Calu3 (cell line): ENCODE data around the gene FAM81A. TPM values are rescaled to one million over a fixed set of nuclear protein-coding genes. Genes with fewer than 3 reads are reported as not detected.

ENCODE experiments used
- BruUV-seq: library from RNA; stranded (reverse); fragments of 400-500 nt; replicated peaks from 2 replicates; lab custom pipeline; 2021; lab: Mats Ljungman, UMichigan
- CTCF ChIA-PET: fragments of 300-600 bp; sonication (Branson Sonifier 250); formaldehyde crosslinking; loops from one replicate; lab custom pipeline; 2022; ENCODE audit warnings: antibody characterized with exemption; lab: Charles Lee
- DNase-seq: peaks from one replicate; pipeline ENCODE4 v3.0.0; 2022
- H3K27ac Mint-ChIP-seq: one replicate; pipeline ENCODE4 v1.8.0; 2022; ENCODE audit warnings: mixed read lengths; ENCODE audit not compliant: unreplicated experiment
- H3K27me3 Mint-ChIP-seq: one replicate; pipeline ENCODE4 v1.8.0; 2022; ENCODE audit warnings: mixed read lengths; ENCODE audit not compliant: unreplicated experiment
- H3K36me3 Mint-ChIP-seq: one replicate; pipeline ENCODE4 v1.8.0; 2022; ENCODE audit warnings: mild to moderate bottlenecking, moderate library complexity, mixed read lengths; ENCODE audit not compliant: insufficient read depth, unreplicated experiment
- H3K4me1 Mint-ChIP-seq: one replicate; pipeline ENCODE4 v1.8.0; 2022; ENCODE audit warnings: mild to moderate bottlenecking, low read depth, mixed read lengths; ENCODE audit not compliant: unreplicated experiment
- H3K4me3 Mint-ChIP-seq: one replicate; pipeline ENCODE4 v1.8.0; 2022; ENCODE audit warnings: mild to moderate bottlenecking, low read depth, moderate library complexity, mixed read lengths; ENCODE audit not compliant: unreplicated experiment
- H3K9me3 Mint-ChIP-seq: one replicate; pipeline ENCODE4 v1.8.0; 2022; ENCODE audit warnings: low read depth, mixed read lengths; ENCODE audit not compliant: unreplicated experiment
- intact Hi-C: fragments of 100-400 bp; cut with micrococcal nuclease; formaldehyde crosslinking; loops from one replicate; pipeline ENCODE4 v1.10.0; 2022; ENCODE audit not compliant: unreplicated experiment
- total RNA-seq: library from RNA; stranded (reverse); gene quantifications from 2 replicates; pipeline ENCODE4 v1.2.3, GENCODE V29; 2022
- TF ChIP-seq, protein P1 (sequence below): fragments of 200-600 bp; IDR thresholded peaks from one replicate; pipeline ENCODE4 v1.8.0; 2022; ENCODE audit warnings: antibody characterized with exemption; ENCODE audit not compliant: unreplicated experiment

FAM81A gene
- total RNA-seq, 1 experiment from 2014 or later, result 16.0 TPM

DNA sequence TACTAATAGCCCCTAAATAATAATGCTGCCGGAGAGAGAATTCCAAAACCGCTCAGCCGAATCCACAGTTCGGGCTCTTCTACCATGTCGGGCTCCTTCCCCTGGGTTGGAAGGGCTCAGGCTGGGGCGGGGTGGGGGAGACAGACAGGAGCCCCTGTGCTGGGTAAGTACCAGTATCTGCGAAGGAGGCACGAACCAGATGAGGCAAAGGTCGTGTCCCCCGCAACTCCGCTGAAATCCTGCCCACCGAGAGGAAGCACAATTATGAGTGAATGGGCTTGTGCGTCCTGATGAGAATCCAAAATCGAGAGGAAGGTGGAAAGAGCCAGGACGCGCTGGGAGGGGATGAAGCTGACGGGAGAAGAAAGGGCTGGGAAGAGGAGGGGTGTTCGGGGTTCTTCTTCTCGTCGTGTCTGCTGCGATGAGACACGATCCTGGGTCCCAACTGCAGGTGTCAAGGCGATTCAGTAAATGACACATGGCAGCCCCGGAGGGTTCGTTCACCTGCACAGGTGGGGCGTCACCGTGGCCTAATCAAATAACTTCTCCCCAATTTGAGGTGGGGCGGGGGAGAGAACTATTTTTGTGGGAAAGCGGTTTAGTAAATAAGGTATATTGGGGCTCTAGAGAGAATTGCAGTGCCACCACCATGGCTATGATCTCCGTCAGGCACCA, 707 bp upstream of the FAM81A start:
- H3K4me3 Mint-ChIP-seq, result peak overlapping the region; percentile 73
- TF ChIP-seq, protein P1, sequence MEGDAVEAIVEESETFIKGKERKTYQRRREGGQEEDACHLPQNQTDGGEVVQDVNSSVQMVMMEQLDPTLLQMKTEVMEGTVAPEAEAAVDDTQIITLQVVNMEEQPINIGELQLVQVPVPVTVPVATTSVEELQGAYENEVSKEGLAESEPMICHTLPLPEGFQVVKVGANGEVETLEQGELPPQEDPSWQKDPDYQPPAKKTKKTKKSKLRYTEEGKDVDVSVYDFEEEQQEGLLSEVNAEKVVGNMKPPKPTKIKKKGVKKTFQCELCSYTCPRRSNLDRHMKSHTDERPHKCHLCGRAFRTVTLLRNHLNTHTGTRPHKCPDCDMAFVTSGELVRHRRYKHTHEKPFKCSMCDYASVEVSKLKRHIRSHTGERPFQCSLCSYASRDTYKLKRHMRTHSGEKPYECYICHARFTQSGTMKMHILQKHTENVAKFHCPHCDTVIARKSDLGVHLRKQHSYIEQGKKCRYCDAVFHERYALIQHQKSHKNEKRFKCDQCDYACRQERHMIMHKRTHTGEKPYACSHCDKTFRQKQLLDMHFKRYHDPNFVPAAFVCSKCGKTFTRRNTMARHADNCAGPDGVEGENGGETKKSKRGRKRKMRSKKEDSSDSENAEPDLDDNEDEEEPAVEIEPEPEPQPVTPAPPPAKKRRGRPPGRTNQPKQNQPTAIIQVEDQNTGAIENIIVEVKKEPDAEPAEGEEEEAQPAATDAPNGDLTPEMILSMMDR, result no peak

DNA sequence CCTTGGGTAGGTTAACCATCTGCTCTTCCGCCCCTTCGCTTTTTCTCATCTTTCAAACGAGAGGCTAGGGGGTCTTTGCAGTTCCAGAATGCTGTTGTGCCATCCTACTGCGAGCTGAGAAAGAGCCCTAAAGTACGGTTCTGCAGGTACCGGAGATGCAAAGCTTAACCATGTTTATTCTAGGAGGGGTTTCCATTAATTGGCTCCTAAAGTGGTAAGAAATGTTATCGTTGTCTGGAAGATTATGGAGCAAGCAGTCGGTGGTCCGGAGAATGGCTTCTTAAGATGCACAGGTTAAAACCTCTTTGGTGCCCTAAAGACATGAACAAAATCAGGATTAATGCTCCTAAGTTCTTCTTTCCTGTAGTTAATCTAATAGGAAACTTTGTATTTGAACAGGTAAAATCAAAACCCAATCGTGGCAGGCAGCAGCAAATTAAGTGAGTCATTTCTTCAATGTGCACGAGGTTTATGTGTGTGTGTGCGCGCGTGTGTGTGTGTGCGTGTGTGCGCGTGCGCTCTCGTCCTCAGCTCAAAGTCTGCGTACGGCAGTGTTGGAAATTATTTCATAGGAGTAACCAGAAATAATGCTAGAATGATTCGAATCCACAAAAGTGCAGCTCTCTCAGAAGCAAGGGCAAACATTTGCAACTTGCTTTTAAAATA, 772 bp downstream of the FAM81A start:
- no peaks in the 10 kb centered on the region for H3K27me3 Mint-ChIP-seq
- intact Hi-C loops, result no loop called here
- H3K4me1 Mint-ChIP-seq, result peaks cover 22% of the 10 kb centered on the region
- TSS peak; percentile 31 for BruUV-seq
- peak overlapping the region; percentile 73 for H3K4me3 Mint-ChIP-seq
- H3K9me3 Mint-ChIP-seq, result no peaks in the 10 kb centered on the region
- CTCF ChIA-PET, result interaction anchor here (1.2 to 1.6 kb wide), 3 partner anchors 28 to 269 kb away, joined by 3 to 7 read pairs (median 4); no protein-coding TSS in a partner anchor
- TF ChIP-seq, protein P1, result no peak
- H3K36me3 Mint-ChIP-seq, result peaks cover 17% of the 10 kb centered on the region
- no peak for DNase-seq
- H3K27ac Mint-ChIP-seq, result no peak overlapping the region

More for the DNA sequence above, 707 bp upstream of the FAM81A start:
- Mint-ChIP-seq H3K27me3 (no peaks in the 10 kb centered on the region), H3K36me3 (peaks cover 17% of the 10 kb centered on the region), H3K9me3 (no peaks in the 10 kb centered on the region), H3K4me1 (peaks cover 22% of the 10 kb centered on the region), H3K27ac (peak overlapping the region; percentile 50)
- BruUV-seq, result no TSS peak
- intact Hi-C loops, result no loop called here
- DNase-seq, result no peak
- CTCF ChIA-PET, result interaction anchor here (0.6 to 1.6 kb wide), 3 partner anchors 27 to 267 kb away, joined by 3 to 7 read pairs (median 4); no protein-coding TSS in a partner anchor

DNA sequence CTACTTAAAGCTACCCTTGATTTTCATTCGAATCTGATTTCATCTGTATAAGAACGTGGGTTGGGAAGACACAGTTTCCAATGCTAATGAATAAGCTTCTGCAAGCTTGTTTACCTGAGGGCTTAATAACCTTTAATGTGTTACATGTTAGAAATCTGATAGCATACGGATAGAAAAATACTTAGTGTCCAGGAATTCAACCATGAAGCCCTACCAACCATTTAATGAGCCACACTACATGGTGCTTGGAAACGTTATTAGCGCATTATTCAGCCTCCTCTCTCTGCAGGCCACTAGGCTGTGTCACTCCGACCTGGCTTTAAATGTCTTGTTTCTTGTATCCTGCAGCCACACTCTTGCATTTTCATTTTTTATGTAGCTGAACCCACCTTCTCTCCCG, 1.6 kb downstream of the FAM81A start:
- no TSS peak for BruUV-seq
- Mint-ChIP-seq H3K9me3 (no peaks in the 10 kb centered on the region), H3K27ac (no peak overlapping the region), H3K4me1 (peaks cover 22% of the 10 kb centered on the region), H3K4me3 (no peak overlapping the region), H3K27me3 (no peaks in the 10 kb centered on the region), H3K36me3 (peaks cover 17% of the 10 kb centered on the region)
- DNase-seq, result no peak
- intact Hi-C loops, result no loop called here
- TF ChIP-seq, protein P1, result no peak
- CTCF ChIA-PET, result interaction anchor here (1.3 kb wide), 1 partner anchor 63 kb away, joined by 3 read pairs; no protein-coding TSS in a partner anchor

DNA sequence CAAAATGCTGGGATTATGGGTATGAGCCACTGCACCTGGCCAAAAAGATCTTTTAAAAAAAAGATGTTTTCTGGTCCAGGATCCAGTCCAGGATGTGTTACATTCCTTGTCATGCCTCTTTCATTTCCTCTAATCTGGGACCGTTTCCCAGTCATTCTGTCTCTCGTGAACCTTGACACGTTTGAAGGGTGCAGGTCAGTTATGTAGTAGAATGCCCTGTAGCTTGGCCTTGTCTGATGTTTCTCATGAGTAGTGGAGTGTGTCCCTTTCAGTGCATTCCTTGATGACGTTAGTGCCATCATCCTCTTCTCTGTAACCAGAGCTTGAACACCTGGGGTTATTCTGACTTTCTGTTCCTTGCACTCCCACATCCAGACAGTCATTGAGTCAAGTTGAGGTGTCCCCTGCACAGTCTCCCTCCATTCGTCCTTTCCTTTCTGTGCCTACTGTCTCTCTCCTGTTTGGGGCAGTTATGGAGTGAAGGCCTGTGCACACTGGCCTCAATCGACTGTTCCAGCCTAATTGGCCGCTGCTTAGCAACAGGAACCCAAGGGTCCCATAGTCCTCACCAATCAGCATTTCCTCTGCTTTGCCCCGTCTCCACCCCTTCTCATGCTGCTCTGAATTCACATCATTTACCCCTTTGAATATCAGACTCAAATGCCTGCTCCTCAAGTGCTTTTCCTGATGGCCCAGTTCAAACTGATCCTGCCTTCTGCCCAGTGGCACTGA, 5.5 kb downstream of the FAM81A start:
- TF ChIP-seq, protein P1, result no peak
- Mint-ChIP-seq H3K4me1 (peaks cover 12% of the 10 kb centered on the region), H3K4me3 (no peak overlapping the region), H3K9me3 (no peaks in the 10 kb centered on the region), H3K27me3 (no peaks in the 10 kb centered on the region), H3K36me3 (peaks cover 3% of the 10 kb centered on the region), H3K27ac (no peak overlapping the region)
- CTCF ChIA-PET, result interaction anchor here (0.6 kb wide), 1 partner anchor 111 kb away, joined by 3 read pairs; no protein-coding TSS in a partner anchor
- intact Hi-C loops, result no loop called here
- BruUV-seq, result no TSS peak
- DNase-seq, result no peak
